HepG2 (cell line): ENCODE measurements around the gene RSAD2. TPM values are rescaled to one million over a fixed set of nuclear protein-coding genes. Genes with fewer than 3 reads are reported as not detected.

Experiments used
- DPF2 ChIP-seq: sonication (generic); formaldehyde crosslinking; IDR thresholded peaks from 2 replicates; pipeline ENCODE4 v1.4.0; 2020; ENCODE audit warnings: mild to moderate bottlenecking, low read depth, missing genetic modification reagents, borderline replicate concordance
- GPN1 ChIP-seq: sonication (generic); formaldehyde crosslinking; IDR thresholded peaks from 2 replicates; pipeline ENCODE4 v1.5.1; 2020; ENCODE audit warnings: missing genetic modification reagents, borderline replicate concordance
- MYPOP ChIP-seq: sonication (generic); formaldehyde crosslinking; IDR thresholded peaks from 2 replicates; pipeline ENCODE4 v1.8.1; 2023; ENCODE audit warnings: mild to moderate bottlenecking, moderate library complexity, missing genetic modification reagents
- NFAT5 ChIP-seq: sonication (generic); formaldehyde crosslinking; IDR thresholded peaks from 2 replicates; pipeline ENCODE4 v1.4.0; 2020; ENCODE audit warnings: missing genetic modification reagents
- PHF20 ChIP-seq: sonication (generic); formaldehyde crosslinking; IDR thresholded peaks from 2 replicates; pipeline ENCODE4 v1.5.0; 2020; ENCODE audit warnings: mild to moderate bottlenecking, missing genetic modification reagents
- PRDM10 ChIP-seq: sonication (generic); formaldehyde crosslinking; IDR thresholded peaks from 2 replicates; pipeline ENCODE4 v1.4.0; 2020; ENCODE audit warnings: low read depth, missing genetic modification reagents
- RARA ChIP-seq: IDR thresholded peaks from 2 replicates; pipeline ENCODE4 v1.6.1; 2016; ENCODE audit warnings: missing genetic modification reagents, missing compliant biosample characterization
- RFX1 ChIP-seq: fragments of 450-650 bp; IDR thresholded peaks from 2 replicates; pipeline ENCODE4 v1.6.1; 2017
- ZFP36L2 ChIP-seq: sonication (generic); formaldehyde crosslinking; IDR thresholded peaks from 2 replicates; pipeline ENCODE4 v1.4.0; 2020; ENCODE audit warnings: missing genetic modification reagents
- ZNF10 ChIP-seq: sonication (generic); formaldehyde crosslinking; IDR thresholded peaks from 2 replicates; pipeline ENCODE4 v1.4.0; 2020; ENCODE audit warnings: mild to moderate bottlenecking, low read depth, missing genetic modification reagents, borderline replicate concordance
- ZNF138 ChIP-seq: sonication (generic); formaldehyde crosslinking; IDR thresholded peaks from 2 replicates; pipeline ENCODE4 v1.5.0; 2020; ENCODE audit warnings: mild to moderate bottlenecking, low read depth, missing genetic modification reagents
- ZNF274 ChIP-seq: sonication (generic); formaldehyde crosslinking; IDR thresholded peaks from 2 replicates; pipeline ENCODE4 v1.5.1; 2020; ENCODE audit warnings: mild to moderate bottlenecking, missing genetic modification reagents
- ZNF614 ChIP-seq: IDR thresholded peaks from 2 replicates; pipeline ENCODE4 v1.6.1; 2018; ENCODE audit warnings: missing biosample characterization, missing genetic modification reagents, inconsistent platforms, borderline replicate concordance
- ZNF616 ChIP-seq: sonication (generic); formaldehyde crosslinking; IDR thresholded peaks from 2 replicates; pipeline ENCODE4 v1.5.0; 2020; ENCODE audit warnings: low read depth, mild to moderate bottlenecking, missing genetic modification reagents
- ZNF839 ChIP-seq: sonication (generic); formaldehyde crosslinking; IDR thresholded peaks from 2 replicates; pipeline ENCODE4 v1.4.0; 2020; ENCODE audit warnings: missing genetic modification reagents, mild to moderate bottlenecking, borderline replicate concordance
- polyA plus RNA-seq, 8 experiments: library from polyadenylated mRNA; depleted of rRNA in 3 of 8; stranded (reverse) in 7 of 8; unstranded in 1 of 8; fragments of >200 nt; fragmentation: Illumina TruSeq in 4 of 8; extraction: Trizol in 4 of 8; gene quantifications; 2 replicates each; pipeline versions ENCODE4 v1.2.1 to v1.2.3, GENCODE V29; 2011 to 2016; ENCODE audit warnings: low read depth in 4 of 8, missing spikeins in 1 of 8, mixed read lengths in 1 of 8; ENCODE audit not compliant: insufficient read depth in 1 of 8
- total RNA-seq, 5 experiments: library from RNA; depleted of rRNA; stranded (reverse); fragments of >200 nt; fragmentation: Illumina TruSeq; extraction: Trizol; gene quantifications; 2 replicates each; pipeline ENCODE4 v1.2.3, GENCODE V29; 2016; ENCODE audit warnings: low read depth in 1 of 5
- TF ChIP-seq, protein P1 (sequence below): sonication (generic); formaldehyde crosslinking; IDR thresholded peaks from 2 replicates; pipeline ENCODE4 v1.5.0; 2020; ENCODE audit warnings: missing genetic modification reagents
- TF ChIP-seq, protein P2 (sequence below): sonication (generic); formaldehyde crosslinking; IDR thresholded peaks from 2 replicates; pipeline ENCODE4 v1.8.1; 2022; ENCODE audit warnings: mild to moderate bottlenecking, missing genetic modification reagents

Gene RSAD2
- total and polyA plus RNA-seq, 2 of the 13 experiments (the other 11 are each of a cell fraction or from before 2014, with no cell fraction given): 0.11 TPM; not detected in 1

DNA sequence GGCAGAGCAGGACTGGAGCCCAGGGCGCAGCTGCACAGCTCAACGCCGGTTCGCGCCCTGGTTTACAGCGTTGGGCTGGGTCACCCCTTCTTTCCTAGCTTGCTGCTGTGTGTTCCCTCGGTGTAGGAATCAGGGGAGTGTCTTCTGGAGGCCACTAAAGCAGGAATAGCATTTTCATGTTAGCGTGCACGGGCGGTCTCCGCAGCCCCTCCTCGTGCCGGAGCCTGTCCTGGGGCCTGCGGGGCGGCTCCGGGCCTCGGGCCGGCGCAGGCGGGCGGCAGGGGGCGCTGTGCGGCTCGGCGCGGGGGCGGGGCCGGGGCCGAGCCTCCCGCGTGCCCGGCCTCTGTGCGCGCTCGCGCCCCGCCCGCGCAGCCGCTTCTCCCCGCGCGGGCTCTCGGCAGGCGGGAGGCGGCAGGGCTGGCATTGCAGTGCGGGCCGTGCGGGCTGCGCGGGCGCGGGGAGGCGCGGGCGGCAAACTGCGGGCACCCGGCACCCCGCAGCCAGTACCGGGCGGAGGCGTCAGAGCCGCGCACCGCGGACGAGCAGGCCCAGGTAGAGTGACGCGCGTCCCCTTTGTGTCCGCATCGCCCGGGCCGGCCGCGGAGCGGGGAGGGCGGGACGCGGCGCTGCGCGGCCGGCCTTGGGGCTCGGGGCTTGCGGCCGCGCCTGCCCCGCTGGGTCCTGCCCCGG lies 39.6 kb downstream of the RSAD2 start, which contains the start of gene RNF144A (continued):
- TF ChIP-seq ZNF616 (CRISPR knock-in tag): 0 out of 2 replicates have a peak, but pooled peaks have one; percentile 46
- TF ChIP-seq, protein P1, sequence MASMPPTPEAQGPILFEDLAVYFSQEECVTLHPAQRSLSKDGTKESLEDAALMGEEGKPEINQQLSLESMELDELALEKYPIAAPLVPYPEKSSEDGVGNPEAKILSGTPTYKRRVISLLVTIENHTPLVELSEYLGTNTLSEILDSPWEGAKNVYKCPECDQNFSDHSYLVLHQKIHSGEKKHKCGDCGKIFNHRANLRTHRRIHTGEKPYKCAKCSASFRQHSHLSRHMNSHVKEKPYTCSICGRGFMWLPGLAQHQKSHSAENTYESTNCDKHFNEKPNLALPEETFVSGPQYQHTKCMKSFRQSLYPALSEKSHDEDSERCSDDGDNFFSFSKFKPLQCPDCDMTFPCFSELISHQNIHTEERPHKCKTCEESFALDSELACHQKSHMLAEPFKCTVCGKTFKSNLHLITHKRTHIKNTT (CRISPR knock-in tag): no peak
- peak; percentile 60; the same call in 1 of the 2 replicates for TF ChIP-seq NFAT5 (CRISPR knock-in tag)
- TF ChIP-seq ZNF10 (CRISPR knock-in tag): no peak
- no peak for TF ChIP-seq PHF20 (CRISPR knock-in tag)
- TF ChIP-seq ZFP36L2 (CRISPR knock-in tag): no peak
- TF ChIP-seq ZNF614 (CRISPR knock-in tag): no peak
- no peak for TF ChIP-seq MYPOP (CRISPR knock-in tag)
- peak; percentile 29; the same call in 1 of the 2 replicates for TF ChIP-seq RARA (CRISPR knock-in tag)
- TF ChIP-seq ZNF138 (CRISPR knock-in tag): no peak
- no peak for TF ChIP-seq ZNF839 (CRISPR knock-in tag)
- TF ChIP-seq, protein P2, sequence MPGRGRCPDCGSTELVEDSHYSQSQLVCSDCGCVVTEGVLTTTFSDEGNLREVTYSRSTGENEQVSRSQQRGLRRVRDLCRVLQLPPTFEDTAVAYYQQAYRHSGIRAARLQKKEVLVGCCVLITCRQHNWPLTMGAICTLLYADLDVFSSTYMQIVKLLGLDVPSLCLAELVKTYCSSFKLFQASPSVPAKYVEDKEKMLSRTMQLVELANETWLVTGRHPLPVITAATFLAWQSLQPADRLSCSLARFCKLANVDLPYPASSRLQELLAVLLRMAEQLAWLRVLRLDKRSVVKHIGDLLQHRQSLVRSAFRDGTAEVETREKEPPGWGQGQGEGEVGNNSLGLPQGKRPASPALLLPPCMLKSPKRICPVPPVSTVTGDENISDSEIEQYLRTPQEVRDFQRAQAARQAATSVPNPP (CRISPR knock-in tag): peak; percentile 53; the same call in 1 of the 2 replicates
- TF ChIP-seq RFX1: no peak
- no peak for TF ChIP-seq PRDM10
- no peak for TF ChIP-seq GPN1 (CRISPR knock-in tag)
- TF ChIP-seq ZNF274 (CRISPR knock-in tag): 0 out of 2 replicates have a peak, but pooled peaks have one; percentile 28
- TF ChIP-seq DPF2 (CRISPR knock-in tag): no peak
